ENCODE data around the gene NANOS2.
"Not testable (repeated sequence)": the region's sequence is repeated elsewhere in the genome, so short reads cannot be mapped to it uniquely, and the experiment has no call there.

Gene NANOS2

DNA sequence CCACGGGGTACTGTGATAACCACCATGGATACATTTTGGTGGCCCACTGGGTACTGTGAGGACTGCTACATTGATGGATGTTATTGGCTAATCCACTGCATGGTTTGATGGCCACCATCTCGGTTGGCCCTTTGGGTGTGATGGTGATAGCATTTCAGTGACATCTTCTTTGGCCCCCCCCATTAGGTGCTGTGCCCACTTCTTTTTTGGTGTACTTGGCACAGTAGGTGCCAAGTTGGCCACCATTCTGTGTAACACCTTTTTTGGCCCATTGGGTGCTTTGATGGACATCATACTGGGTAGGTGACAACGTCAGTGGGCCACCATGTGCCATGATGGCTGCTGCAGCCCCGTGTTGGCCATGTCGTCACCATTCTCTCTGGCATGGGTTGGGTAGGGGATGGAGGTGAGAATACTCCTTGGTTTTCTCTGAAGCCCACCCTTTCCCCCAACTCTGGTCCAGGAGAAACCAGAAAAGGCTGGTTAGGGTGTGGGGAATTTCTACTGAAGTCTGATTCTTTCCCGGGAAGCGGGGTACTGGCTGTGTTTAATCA lies 41.3 kb downstream of the NANOS2 start:
- DNase-seq = no peak

DNA sequence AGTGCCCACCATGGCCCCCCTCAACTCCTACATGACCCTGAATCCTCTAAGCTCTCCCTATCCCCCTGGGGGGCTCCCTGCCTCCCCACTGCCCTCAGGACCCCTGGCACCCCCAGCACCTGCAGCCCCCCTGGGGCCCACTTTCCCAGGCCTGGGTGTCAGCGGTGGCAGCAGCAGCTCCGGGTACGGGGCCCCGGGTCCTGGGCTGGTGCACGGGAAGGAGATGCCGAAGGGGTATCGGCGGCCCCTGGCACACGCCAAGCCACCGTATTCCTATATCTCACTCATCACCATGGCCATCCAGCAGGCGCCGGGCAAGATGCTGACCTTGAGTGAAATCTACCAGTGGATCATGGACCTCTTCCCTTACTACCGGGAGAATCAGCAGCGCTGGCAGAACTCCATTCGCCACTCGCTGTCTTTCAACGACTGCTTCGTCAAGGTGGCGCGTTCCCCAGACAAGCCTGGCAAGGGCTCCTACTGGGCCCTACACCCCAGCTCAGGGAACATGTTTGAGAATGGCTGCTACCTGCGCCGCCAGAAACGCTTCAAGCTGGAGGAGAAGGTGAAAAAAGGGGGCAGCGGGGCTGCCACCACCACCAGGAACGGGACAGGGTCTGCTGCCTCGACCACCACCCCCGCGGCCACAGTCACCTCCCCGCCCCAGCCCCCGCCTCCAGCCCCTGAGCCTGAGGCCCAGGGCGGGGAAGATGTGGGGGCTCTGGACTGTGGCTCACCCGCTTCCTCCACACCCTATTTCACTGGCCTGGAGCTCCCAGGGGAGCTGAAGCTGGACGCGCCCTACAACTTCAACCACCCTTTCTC lies 42.3 kb downstream of the NANOS2 start:
- DNase-seq = no peak

DNA sequence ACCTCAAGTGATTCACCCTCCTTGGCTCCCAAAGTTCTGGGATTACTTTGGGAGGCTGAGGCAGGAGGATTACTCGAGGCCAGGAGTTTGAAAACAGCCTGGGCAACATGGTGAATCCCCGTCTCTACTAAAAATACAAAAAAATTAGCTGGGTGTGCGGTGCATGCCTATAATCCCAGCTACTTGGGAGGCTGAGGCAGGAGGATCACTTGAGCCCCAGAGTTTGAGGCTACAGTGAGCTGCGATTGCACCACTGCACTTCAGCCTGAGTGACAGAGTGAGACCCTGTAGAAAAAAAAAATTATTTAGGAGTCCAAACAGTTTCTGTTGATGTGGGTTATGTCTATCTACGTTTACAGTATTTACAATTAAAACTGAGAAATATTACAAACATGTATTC lies 43.8 kb downstream of the NANOS2 start:
- DNase-seq = no peak

DNA sequence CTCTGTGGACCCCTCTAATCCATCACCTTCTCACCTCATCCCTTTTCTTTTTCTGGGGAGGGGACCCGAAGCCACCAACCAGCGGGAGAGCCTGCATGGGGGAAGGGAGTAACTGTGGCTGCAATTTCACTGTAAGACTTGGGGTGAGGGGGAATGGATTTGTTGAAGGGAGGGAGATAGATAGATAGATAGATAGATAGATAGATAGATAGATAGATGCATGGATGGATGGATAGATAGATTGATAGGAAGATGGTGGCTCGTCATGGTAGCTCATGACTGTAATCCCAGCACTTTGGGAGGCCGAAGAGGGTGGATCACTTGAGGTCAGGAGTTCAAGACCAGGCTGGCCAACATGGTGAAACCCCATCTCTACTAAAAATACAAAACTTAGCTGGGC lies 47.3 kb downstream of the NANOS2 start:
- DNase-seq = not testable (repeated sequence)

DNA sequence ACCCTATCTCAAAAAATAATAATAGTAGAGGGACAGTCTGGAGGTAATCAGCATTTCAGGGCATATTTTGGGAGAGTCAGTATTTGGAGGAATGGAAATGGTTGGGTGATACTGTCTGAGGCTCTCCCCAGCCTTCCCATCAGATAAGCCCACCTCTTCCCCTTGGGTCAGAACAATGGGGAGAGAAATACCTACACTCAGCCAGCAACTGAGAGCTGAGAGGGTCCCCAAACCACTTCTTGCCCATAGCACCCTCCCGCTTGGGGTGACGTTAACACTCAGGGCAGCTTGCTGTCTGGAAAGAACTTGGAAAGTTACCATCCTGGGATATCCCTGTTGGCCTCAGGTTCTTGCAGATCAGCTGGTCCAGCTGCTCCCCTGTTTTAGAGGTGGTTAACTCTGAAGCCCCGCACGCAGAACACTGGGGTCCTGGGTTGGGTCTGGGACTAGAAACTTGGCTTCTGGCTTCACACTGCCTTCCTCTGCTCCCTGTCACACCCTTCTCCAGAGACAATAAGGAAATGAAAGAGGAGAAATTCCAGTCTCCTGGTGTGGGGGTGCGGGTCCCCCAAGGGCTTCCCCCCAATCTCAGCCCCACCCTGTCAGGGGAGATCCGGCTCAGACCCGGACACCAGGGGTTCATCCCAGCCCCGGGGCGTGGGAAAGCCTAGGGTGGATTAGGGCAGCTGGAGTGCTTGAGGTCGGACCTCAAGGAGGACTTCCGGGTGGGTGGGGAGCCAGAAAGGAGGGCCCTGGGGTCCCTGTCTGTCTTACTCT lies 48.0 kb downstream of the NANOS2 start:
- DNase-seq = no peak

DNA sequence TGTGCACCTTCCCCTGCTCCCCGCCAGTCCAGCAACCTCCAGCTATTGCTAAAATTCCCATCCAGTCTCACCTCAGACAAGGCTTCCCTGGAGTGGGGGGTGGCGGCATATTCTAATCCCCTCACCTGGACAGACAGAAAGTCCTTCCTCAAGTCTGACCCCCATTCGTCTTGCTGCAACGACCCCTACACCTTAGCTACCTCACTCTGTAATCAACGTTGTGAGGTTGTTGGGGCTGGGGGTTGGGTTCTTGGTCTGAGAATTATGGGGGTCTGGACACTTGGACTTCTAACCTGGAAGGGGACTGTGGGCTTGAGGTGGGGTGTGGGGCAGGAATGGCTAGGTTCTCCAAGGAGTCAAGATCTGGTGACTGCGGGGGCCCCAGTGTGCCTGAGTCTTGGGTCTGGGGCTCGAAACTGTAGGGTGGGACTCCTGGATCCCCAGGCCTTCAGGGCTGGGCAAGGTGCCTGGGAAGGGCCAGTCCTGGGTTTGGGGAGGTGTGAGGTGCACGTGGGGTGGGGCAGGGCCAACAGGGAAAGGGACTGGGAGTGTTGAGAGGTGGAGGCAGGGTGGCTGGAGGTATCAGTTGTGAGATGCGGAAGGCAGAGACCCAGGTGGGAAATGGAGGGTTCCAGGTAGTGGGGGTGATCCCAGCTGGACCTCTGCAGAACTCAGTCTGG lies 49.2 kb downstream of the NANOS2 start:
- DNase-seq = no peak

DNA sequence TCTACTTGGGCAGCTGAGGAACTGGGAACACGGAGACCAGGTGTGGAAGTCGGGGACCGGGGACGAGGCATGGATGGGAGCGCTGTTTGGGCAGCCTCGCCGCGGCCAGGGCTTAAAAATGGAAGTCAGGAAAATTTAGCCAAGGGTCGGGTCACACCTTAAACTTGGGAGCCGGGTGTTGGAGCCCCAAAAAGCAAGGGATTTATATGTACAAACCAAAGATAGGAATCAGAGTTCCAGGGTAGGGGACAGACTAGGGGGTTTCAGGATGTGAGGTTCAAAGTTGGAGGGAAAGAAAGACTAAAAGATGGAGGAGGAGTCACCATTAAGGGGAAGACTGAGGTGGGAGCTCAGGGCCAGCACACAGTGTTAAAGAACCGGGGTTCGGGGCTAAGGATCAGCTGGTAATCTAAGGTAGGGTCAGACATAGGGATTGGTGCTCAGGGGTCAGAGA lies 49.9 kb downstream of the NANOS2 start:
- DNase-seq = no peak

DNA sequence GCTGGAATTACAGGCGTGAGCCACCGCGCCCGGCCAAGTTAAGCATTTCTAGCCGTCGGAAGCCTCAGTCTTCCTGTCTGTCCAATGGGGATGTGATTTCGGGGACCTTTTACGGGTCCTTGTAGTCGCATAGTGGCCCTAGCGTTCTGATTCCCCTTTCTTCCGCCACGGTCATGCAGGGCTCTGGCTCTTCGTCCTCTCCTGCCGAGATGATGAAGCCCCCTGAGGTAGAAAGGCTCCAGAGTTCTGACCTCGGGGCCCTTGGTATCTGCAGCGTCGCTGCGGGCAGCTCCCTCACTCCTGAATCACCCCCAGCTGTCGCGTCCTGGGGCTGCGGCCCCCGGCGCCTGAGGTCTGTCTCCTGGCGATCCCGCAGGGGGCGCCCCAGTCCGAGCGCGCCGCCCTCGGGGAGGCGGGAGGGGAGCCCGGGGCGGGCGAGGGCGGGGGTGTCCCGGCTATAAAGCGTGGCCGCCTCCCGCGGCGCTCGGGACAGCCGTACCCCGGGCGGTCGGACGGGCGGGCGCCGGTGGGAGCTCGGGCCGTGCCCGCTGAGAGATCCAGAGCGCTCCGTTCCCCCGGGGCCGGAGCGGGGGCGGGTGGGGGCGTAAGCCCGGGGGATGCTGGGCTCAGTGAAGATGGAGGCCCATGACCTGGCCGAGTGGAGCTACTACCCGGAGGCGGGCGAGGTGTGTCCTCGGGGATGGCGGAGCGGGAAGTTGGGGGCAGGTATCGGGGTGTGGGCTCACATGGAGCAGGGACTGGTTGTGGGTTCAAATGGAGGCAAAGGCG lies 50.5 kb downstream of the NANOS2 start, which contains the start of gene FOXA3:
FOXA3 (plus strand) TSS at position 487 of the 789 bp plus-strand sequence; CDS start at position 618, 131 bp downstream.
- DNase-seq = peak; percentile 55

DNA sequence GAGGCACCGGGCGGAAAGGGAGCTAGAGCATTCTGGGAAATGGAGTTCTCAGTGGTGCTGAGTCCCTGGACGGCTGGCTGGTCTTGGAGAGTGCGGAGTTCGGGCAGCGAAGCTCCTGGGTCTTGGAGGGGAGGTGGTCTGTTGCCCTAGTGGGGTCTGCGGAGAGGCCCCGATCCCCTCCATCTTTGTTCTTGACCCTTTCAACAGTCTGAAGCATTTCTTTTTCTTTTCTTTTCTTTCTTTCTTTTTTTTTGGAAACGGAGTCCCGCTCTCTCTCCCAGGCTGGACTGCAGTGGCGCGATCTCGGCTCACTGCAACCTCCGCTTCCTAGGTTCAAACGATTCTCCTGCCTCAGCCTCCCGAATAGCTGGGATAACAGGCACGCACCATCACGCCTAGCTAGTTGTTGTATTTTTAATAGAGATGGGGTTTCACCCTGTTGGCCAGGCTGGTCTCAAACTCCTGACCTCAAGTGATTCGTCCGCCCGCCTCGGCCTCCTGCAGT lies 51.2 kb downstream of the NANOS2 start:
- no peak for DNase-seq
